Breast epithelium (tissue), 3 donors: ENCODE data around the gene NAV2.

Experiments used
- CTCF ChIP-seq, 3 donors: fragments of 450-650 bp; IDR thresholded peaks; one replicate each; pipeline ENCODE4 v1.5.1; 2016 to 2017; ENCODE audit warnings: antibody characterized with exemption in 3 of 3, mild to moderate bottlenecking in 3 of 3, moderate library complexity in 3 of 3
- POLR2A ChIP-seq: fragments of 450-650 bp; IDR thresholded peaks from one replicate; pipeline ENCODE4 v1.6.1; 2016; ENCODE audit warnings: antibody characterized with exemption, mild to moderate bottlenecking, moderate library complexity

GRCh38 chr11:19818619-19819018 is 106.0 kb downstream of the NAV2 start:
- TF ChIP-seq POLR2A (no peak), CTCF (IDR thresholded peaks at IDR 0.05) (no peak)
